Measurements from ENCODE around the gene FCER2. TPM values are rescaled to one million over a fixed set of nuclear protein-coding genes. Genes with fewer than 3 reads are reported as not detected.
"Not testable (repeated sequence)": the region's sequence is repeated elsewhere in the genome, so short reads cannot be mapped to it uniquely, and the experiment has no call there.

Gene FCER2
- total and polyA plus RNA-seq, 2 of the 4 experiments (the other 2 are of a cell fraction), result not detected

DNA sequence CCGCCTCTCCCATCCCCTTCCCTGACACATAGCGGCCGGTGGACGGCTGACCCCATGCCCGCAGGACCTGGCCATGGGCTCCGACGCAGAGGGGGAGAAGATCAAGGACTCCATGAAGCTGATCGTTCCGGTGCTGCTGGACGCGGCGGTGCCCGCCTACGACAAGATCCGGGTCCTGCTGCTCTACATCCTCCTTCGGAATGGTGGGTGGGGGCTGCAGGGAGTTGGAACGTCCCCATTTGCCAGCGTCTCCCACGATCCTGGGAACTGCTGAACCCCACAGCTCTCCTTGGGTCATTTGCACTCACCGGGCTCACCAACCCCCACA, 57.4 kb downstream of the FCER2 start:
- Histone ChIP-seq H2BK120ac (ENCODE audit: low read depth, low read length) (no peak overlapping the region), H3K23ac (ENCODE audit: low read depth, low read length) (no peak overlapping the region), H3K36me3 (ENCODE audit: control insufficient read depth, insufficient read depth, low read length) (no peaks in the 10 kb centered on the region), H3K4me1 (ENCODE audit: control insufficient read depth, insufficient read depth, low read length) (no peaks in the 10 kb centered on the region), H2AFZ (replicated peaks; ENCODE audit: low read length, poor library complexity) (no peak overlapping the region), H4K91ac (ENCODE audit: insufficient read depth, low read depth, low read length) (no peak overlapping the region), H3K27ac (ENCODE audit: insufficient read depth, low read length) (no peak overlapping the region), H3K9me3 (ENCODE audit: control insufficient read depth, insufficient read depth, low read length) (no peaks in the 10 kb centered on the region), H3K14ac (replicated peaks; ENCODE audit: low read depth, low read length) (no peak overlapping the region), H2AK5ac (ENCODE audit: low read depth, low read length) (no peak overlapping the region), H2AK9ac (replicated peaks; ENCODE audit: low read depth, low read length, poor library complexity) (no peak overlapping the region), H4K5ac (ENCODE audit: low read depth, low read length) (no peak overlapping the region), H3K9ac (ENCODE audit: low read depth, low read length) (no peak overlapping the region), H3K79me1 (ENCODE audit: low read depth in 1 of 2, low read length in 2 of 2) (no peaks in the 10 kb centered on the region), H4K20me1 (ENCODE audit: insufficient read depth, low read length) (peaks cover 5% of the 10 kb centered on the region; the same call in 1 of the 2 replicates), H3K4ac (ENCODE audit: low read depth, low read length) (no peak overlapping the region), H2BK15ac (ENCODE audit: low read depth, low read length) (no peak overlapping the region), H3K4me2 (ENCODE audit: low read depth, low read length) (no peak overlapping the region), H3K18ac (ENCODE audit: low read depth, low read length) (no peak overlapping the region), H2BK20ac (ENCODE audit: low read depth, low read length) (no peak overlapping the region), H2BK5ac (ENCODE audit: low read depth, low read length, poor library complexity, severe bottlenecking) (no peak overlapping the region), H3K4me3 (ENCODE audit: insufficient read depth, low read depth, low read length) (no peak overlapping the region), H3K27me3 (ENCODE audit: control insufficient read depth, insufficient read depth, low read length) (peaks cover 3% of the 10 kb centered on the region; the same call in 1 of the 2 replicates), H3K56ac (ENCODE audit: extremely low read depth, insufficient read depth, low read length) (no peak overlapping the region), H3K9me1 (ENCODE audit: insufficient read depth, low read length) (peaks cover 7% of the 10 kb centered on the region; the same call in 1 of the 2 replicates), H4K8ac (ENCODE audit: low read depth in 2 of 2, low read length in 2 of 2) (no peak overlapping the region)
- no peak for TF ChIP-seq SMC3 (IDR thresholded peaks at IDR 0.05; ENCODE audit: low read depth, low read length)
- no peak for TF ChIP-seq RCOR1 (IDR thresholded peaks at IDR 0.05; ENCODE audit: insufficient replicate concordance, low read length)
- no peak for ATAC-seq (ENCODE audit: low read depth)
- POLR2A ChIA-PET (ENCODE audit: unreplicated experiment), result no interaction called here
- in situ Hi-C loops (cut with MboI; ENCODE audit: low sequenced_read_pairs), result no loop called here
- DNase-seq, result no peak
- intact Hi-C loops (cut with micrococcal nuclease), result no loop called here
- CTCF ChIA-PET, result no interaction called here
- dilution Hi-C loops (cut with HindIII; ENCODE audit: low sequenced_read_pairs, unreplicated experiment), result no loop called here
- no CpG with 5 or more reads among the region's 20 CpGs for WGBS, 2 experiments (ENCODE audit: extremely low coverage in 2 of 2, insufficient read length in 1 of 2)
- no TSS peak for BruUV-seq (replicated peaks)

DNA sequence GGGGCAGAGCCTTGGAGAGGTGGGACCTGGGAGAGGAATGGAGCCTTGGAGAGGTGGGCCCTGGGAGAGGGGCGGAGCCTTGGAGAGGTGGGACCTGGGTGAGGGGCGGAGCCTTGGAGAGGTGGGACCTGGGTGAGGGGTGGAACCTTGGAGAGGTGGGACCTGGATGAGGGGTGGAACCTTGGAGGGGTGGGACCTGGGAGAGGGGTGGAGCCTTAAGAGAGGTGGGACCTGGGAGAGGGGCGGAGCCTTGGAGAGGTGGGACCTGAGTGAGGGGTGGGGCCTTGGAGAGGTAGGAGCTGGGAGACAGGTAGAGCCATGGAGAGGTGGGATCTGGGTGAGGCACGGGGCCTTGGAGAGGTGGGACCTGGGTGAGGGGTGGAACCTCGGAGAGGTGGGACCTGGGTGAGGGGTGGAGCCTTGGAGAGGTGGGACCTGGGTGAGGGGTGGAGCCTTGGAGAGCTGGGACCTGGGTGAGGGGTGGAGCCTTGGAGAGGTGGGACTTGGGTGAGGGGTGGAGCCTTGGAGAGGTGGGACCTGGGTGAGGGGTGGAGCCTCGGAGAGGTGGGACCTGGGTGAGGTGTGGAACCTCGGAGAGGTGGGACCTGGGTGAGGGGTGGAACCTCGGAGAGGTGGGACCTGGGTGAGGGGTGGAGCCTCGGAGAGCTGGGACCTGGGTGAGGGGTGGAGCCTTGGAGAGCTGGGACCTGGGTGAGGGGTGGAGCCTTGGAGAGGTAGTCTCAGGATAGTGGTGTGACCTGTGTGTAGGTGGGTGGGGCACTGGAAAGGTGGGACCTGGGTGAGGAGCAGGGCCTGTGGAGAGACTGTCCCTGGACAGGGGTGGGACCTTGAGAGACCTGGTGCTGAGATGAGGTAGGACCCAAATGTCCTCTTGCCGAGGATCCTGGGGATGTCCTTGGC, 58.0 kb downstream of the FCER2 start:
- intact Hi-C loops (cut with micrococcal nuclease); ATAC-seq (ENCODE audit: low read depth): not testable (repeated sequence)
- 72% methylated on average over 7 of the region's 10 CpGs; no CpG with 5 or more reads in 1 of the 2 experiments for WGBS, 2 experiments (ENCODE audit: extremely low coverage in 2 of 2, insufficient read length in 1 of 2)

More for the DNA sequence above, 58.0 kb downstream of the FCER2 start:
- H3K9me3 ChIP-seq (ENCODE audit: control insufficient read depth, insufficient read depth, low read length); H3K14ac ChIP-seq (replicated peaks; ENCODE audit: low read depth, low read length); H2AK9ac ChIP-seq (replicated peaks; ENCODE audit: low read depth, low read length, poor library complexity); H4K91ac ChIP-seq (ENCODE audit: insufficient read depth, low read depth, low read length); H3K56ac ChIP-seq (ENCODE audit: extremely low read depth, insufficient read depth, low read length); H2BK120ac ChIP-seq (ENCODE audit: low read depth, low read length); H3K27ac ChIP-seq (ENCODE audit: insufficient read depth, low read length); H3K23ac ChIP-seq (ENCODE audit: low read depth, low read length); H4K8ac ChIP-seq (ENCODE audit: low read depth in 2 of 2, low read length in 2 of 2); DNase-seq; H2BK5ac ChIP-seq (ENCODE audit: low read depth, low read length, poor library complexity, severe bottlenecking); H3K4me3 ChIP-seq (ENCODE audit: insufficient read depth, low read depth, low read length); H3K36me3 ChIP-seq (ENCODE audit: control insufficient read depth, insufficient read depth, low read length); H2BK15ac ChIP-seq (ENCODE audit: low read depth, low read length); H3K27me3 ChIP-seq (ENCODE audit: control insufficient read depth, insufficient read depth, low read length); H2BK20ac ChIP-seq (ENCODE audit: low read depth, low read length); in situ Hi-C loops (cut with MboI; ENCODE audit: low sequenced_read_pairs); POLR2A ChIA-PET (ENCODE audit: unreplicated experiment); H2AK5ac ChIP-seq (ENCODE audit: low read depth, low read length); H3K9ac ChIP-seq (ENCODE audit: low read depth, low read length); H3K4me1 ChIP-seq (ENCODE audit: control insufficient read depth, insufficient read depth, low read length); H2AFZ ChIP-seq (replicated peaks; ENCODE audit: low read length, poor library complexity); H3K79me1 ChIP-seq (ENCODE audit: low read depth in 1 of 2, low read length in 2 of 2); H4K5ac ChIP-seq (ENCODE audit: low read depth, low read length); BruUV-seq (replicated peaks); H3K9me1 ChIP-seq (ENCODE audit: insufficient read depth, low read length); CTCF ChIA-PET; H3K18ac ChIP-seq (ENCODE audit: low read depth, low read length); H3K4ac ChIP-seq (ENCODE audit: low read depth, low read length); H4K20me1 ChIP-seq (ENCODE audit: insufficient read depth, low read length); dilution Hi-C loops (cut with HindIII; ENCODE audit: low sequenced_read_pairs, unreplicated experiment); H3K4me2 ChIP-seq (ENCODE audit: low read depth, low read length): not testable (repeated sequence)
